ENCODE results near the gene MRPS24. TPM values are rescaled to one million over a fixed set of nuclear protein-coding genes. Genes with fewer than 3 reads are reported as not detected.

The MRPS24 gene
- total RNA-seq, 2 experiments from 2014 or later: 121 to 149 TPM

DNA sequence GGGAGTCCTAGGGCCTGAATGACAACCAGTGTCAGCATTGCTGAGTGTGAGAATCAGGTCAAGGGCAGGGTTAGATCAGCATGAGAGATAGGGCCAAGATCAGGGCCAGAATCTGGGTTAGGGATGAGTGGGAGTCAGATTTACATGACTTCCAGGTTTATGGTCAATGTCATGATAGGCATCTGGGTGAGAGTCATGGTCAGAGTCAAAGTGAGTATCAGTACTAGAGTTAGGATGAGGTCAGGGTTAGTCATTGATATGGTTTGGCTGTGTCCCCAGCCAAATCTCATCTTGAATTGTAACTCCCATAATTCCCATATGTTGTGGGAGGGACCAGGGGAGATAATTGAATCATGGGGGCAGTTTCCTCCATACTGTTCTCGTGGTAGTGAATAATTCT, 12.3 kb downstream of the MRPS24 start:
- ChIA-PET CTCF (no interaction called here), POLR2A (no interaction called here)
- Mint-ChIP-seq H3K36me3 (ENCODE audit: low read depth) (no peaks in the 10 kb centered on the region), H3K9me3 (ENCODE audit: low read depth) (no peaks in the 10 kb centered on the region), H3K4me1 (no peaks in the 10 kb centered on the region), H3K27ac (no peak overlapping the region), H3K4me3 (no peak overlapping the region), H3K27me3 (no peaks in the 10 kb centered on the region)
- intact Hi-C loops (cut with DNase I, micrococcal nuclease): no loop called here
- peak; percentile 77 for ATAC-seq
- no peak for DNase-seq

DNA sequence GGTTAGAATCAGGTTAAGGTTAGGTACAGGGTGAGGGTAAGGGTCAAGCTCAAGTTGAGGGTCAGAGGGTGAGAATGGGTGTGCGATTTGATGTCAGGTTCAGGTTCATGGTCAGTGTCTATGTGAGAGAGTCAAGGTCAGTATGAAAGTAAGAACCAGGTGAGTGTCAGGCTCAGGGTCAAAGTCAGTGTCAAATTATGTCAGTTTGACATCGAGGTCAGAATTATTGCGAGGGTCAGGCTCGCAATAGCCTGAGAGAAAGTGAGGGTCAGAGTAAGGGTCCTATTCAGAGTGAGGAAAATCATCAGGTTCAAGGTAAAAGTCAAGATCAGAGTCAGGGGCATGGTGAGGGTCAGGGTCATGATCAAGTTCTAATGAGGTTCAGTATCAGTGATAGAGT, 13.0 kb downstream of the MRPS24 start:
- H3K4me3 Mint-ChIP-seq: no peak overlapping the region
- H3K27me3 Mint-ChIP-seq: no peaks in the 10 kb centered on the region
- POLR2A ChIA-PET: no interaction called here
- no peak for DNase-seq
- H3K9me3 Mint-ChIP-seq (ENCODE audit: low read depth): no peaks in the 10 kb centered on the region
- no peak overlapping the region for H3K27ac Mint-ChIP-seq
- no peaks in the 10 kb centered on the region for H3K36me3 Mint-ChIP-seq (ENCODE audit: low read depth)
- CTCF ChIA-PET: no interaction called here
- H3K4me1 Mint-ChIP-seq: no peaks in the 10 kb centered on the region
- no peak for ATAC-seq
- intact Hi-C loops (cut with DNase I, micrococcal nuclease): no loop called here

GRCh38 chr7:43855176-43855575, 14.1 kb downstream of the MRPS24 start:
- no peaks in the 10 kb centered on the region for H3K27me3 Mint-ChIP-seq
- H3K27ac Mint-ChIP-seq: no peak overlapping the region
- no peak for ATAC-seq
- ChIA-PET POLR2A (no interaction called here), CTCF (no interaction called here)
- H3K4me3 Mint-ChIP-seq: no peak overlapping the region
- intact Hi-C loops (cut with DNase I, micrococcal nuclease): no loop called here
- H3K4me1 Mint-ChIP-seq: no peaks in the 10 kb centered on the region
- no peaks in the 10 kb centered on the region for H3K36me3 Mint-ChIP-seq (ENCODE audit: low read depth)
- no peak for DNase-seq
- no peaks in the 10 kb centered on the region for H3K9me3 Mint-ChIP-seq (ENCODE audit: low read depth)

DNA sequence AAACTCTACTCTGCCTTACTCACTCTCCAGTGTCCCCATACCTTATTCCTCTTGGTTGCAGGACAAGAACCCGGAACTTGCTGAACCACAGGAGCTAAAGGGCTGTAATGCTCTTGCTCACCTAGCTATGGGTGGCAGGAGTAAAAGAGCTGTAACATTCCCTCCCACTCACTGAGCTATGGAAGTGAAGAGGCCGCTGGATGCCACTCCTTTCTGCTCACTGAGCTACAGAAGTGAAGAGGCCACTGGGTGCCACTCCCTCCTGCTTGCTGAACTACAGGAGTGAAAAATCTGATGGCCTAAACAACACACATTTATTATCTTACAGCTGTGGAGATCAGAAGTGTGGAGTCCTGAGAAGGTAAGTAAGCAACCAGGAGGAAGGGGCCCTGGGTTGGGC, 17.5 kb downstream of the MRPS24 start:
- intact Hi-C loops (cut with DNase I, micrococcal nuclease): no loop called here
- no peaks in the 10 kb centered on the region for H3K9me3 Mint-ChIP-seq (ENCODE audit: low read depth)

DNA sequence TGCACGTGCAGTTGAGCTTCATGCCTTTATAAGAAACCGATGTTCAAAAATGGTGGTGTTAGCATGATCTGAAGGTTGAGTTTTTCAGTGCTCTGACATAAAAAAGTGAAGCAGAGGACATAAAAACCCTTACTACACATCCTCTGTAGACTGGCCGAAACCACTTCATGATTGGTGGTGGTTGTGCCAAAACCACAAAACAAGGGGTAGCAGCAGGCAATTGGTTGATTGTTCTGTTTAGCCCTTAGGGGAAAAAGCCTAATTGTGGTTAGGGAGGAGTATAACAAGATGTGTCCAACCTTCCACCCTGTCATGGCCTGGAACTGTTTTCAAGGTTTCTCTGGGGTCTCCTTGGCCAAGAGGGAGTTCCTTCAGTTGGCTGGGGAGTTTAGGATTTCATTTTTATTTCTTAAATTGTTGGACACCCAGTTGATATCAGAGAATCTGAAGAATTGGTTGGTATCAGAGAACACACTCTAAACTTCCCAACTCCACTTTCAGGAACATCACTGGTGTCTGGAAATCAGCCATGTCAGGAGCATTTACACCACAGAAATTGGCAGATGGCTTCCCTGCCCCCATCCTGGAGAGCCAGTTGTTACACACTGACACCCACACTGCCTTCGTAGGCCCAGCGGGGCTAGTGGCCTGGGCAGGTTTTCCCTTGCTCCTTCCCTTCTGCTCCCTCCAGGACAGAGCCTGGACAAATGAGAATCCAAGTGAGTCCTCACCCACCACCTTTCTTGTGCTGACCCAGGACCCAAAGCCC, 18.8 kb downstream of the MRPS24 start:
- no peak overlapping the region for H3K27ac Mint-ChIP-seq
- H3K27me3 Mint-ChIP-seq: no peaks in the 10 kb centered on the region
- H3K9me3 Mint-ChIP-seq (ENCODE audit: low read depth): no peaks in the 10 kb centered on the region
- H3K4me3 Mint-ChIP-seq: no peak overlapping the region
- intact Hi-C loops (cut with DNase I, micrococcal nuclease): no loop called here
- H3K4me1 Mint-ChIP-seq: no peaks in the 10 kb centered on the region
- ChIA-PET POLR2A (no interaction called here), CTCF (interaction anchor here (1.1 kb wide), 1 partner anchor 127 kb away, joined by 3 read pairs; no protein-coding TSS in a partner anchor)
- ATAC-seq: no peak
- no peaks in the 10 kb centered on the region for H3K36me3 Mint-ChIP-seq (ENCODE audit: low read depth)
- no peak for DNase-seq

More for the DNA sequence above, 17.5 kb downstream of the MRPS24 start:
- Mint-ChIP-seq H3K4me1 (no peaks in the 10 kb centered on the region), H3K36me3 (ENCODE audit: low read depth) (no peaks in the 10 kb centered on the region), H3K4me3 (no peak overlapping the region), H3K27ac (no peak overlapping the region), H3K27me3 (no peaks in the 10 kb centered on the region)
- ChIA-PET CTCF (interaction anchor here (1.1 to 1.2 kb wide), 3 partner anchors 13 to 128 kb away, joined by 3 to 9 read pairs (median 4); no protein-coding TSS in a partner anchor), POLR2A (no interaction called here)
- no peak for DNase-seq
- ATAC-seq: no peak

GRCh38 chr7:43849047-43849446, 20.3 kb downstream of the MRPS24 start:
- intact Hi-C loops (cut with DNase I, micrococcal nuclease): no loop called here
- no peak for ATAC-seq
- no peak overlapping the region for H3K4me3 Mint-ChIP-seq
- no peak for DNase-seq
- ChIA-PET CTCF (interaction anchor here (2.4 kb wide), 1 partner anchor 10 kb away, joined by 19 read pairs; no protein-coding TSS in a partner anchor), POLR2A (no interaction called here)
- no peaks in the 10 kb centered on the region for H3K27me3 Mint-ChIP-seq
- H3K4me1 Mint-ChIP-seq: no peaks in the 10 kb centered on the region
- no peaks in the 10 kb centered on the region for H3K36me3 Mint-ChIP-seq (ENCODE audit: low read depth)
- no peak overlapping the region for H3K27ac Mint-ChIP-seq
- no peaks in the 10 kb centered on the region for H3K9me3 Mint-ChIP-seq (ENCODE audit: low read depth)

GRCh38 chr7:43847496-43847895, 21.8 kb downstream of the MRPS24 start:
- no peak overlapping the region for H3K4me3 Mint-ChIP-seq
- POLR2A ChIA-PET: no interaction called here
- no peaks in the 10 kb centered on the region for H3K36me3 Mint-ChIP-seq (ENCODE audit: low read depth)
- no peaks in the 10 kb centered on the region for H3K9me3 Mint-ChIP-seq (ENCODE audit: low read depth)
- H3K27ac Mint-ChIP-seq: no peak overlapping the region
- no peak for DNase-seq
- H3K4me1 Mint-ChIP-seq: no peaks in the 10 kb centered on the region
- intact Hi-C loops (cut with DNase I, micrococcal nuclease): no loop called here
- ATAC-seq: no peak
- no peaks in the 10 kb centered on the region for H3K27me3 Mint-ChIP-seq
- CTCF ChIA-PET: interaction anchor here (0.5 to 2.4 kb wide), 3 partner anchors 9 to 284 kb away, joined by 3 to 19 read pairs (median 3); no protein-coding TSS in a partner anchor

GRCh38 chr7:43844662-43845061, 24.7 kb downstream of the MRPS24 start:
- ATAC-seq: peak; percentile 53
- H3K4me1 Mint-ChIP-seq: no peaks in the 10 kb centered on the region

DNA sequence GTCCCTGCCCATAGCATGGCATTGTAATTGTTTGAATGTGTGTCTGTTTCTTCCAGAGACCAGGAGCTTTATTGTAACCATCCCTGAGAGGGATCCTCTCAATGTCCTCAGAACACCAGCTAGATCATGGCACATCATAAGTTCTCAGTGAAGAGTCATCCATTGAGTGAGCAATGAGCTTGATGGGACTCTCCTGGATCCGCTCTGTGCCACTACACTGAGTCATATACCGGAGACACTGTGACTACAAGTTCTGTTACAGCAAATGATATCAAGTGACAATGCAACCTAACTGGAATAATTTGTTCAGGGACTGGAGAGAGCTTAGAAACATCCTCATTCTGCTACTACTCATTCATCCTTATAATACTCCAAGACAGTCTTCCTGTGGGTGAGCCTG, 25.1 kb downstream of the MRPS24 start:
- POLR2A ChIA-PET: interaction anchor here (0.6 kb wide), 1 partner anchor 24 kb away, joined by 3 read pairs; no protein-coding TSS in a partner anchor
- no peaks in the 10 kb centered on the region for H3K27me3 Mint-ChIP-seq
- no peak overlapping the region for H3K4me3 Mint-ChIP-seq
- H3K9me3 Mint-ChIP-seq (ENCODE audit: low read depth): no peaks in the 10 kb centered on the region
- ATAC-seq: peak; percentile 93
- DNase-seq: no peak
- intact Hi-C loops (cut with DNase I, micrococcal nuclease): no loop called here
- H3K27ac Mint-ChIP-seq: no peak overlapping the region
- no peaks in the 10 kb centered on the region for H3K4me1 Mint-ChIP-seq
- CTCF ChIA-PET: interaction anchor here (0.8 to 1.4 kb wide), 7 partner anchors 10 to 284 kb away, joined by 3 to 5 read pairs (median 4); partner anchors contain the start of gene STK17A
- H3K36me3 Mint-ChIP-seq (ENCODE audit: low read depth): no peaks in the 10 kb centered on the region

More at GRCh38 chr7:43844662-43845061, 24.7 kb downstream of the MRPS24 start:
- H3K4me3 Mint-ChIP-seq: no peak overlapping the region
- no peak overlapping the region for H3K27ac Mint-ChIP-seq
- no peaks in the 10 kb centered on the region for H3K36me3 Mint-ChIP-seq (ENCODE audit: low read depth)
- POLR2A ChIA-PET: no interaction called here
- DNase-seq: peak; percentile 18
- CTCF ChIA-PET: interaction anchor here (0.8 to 1.4 kb wide), 7 partner anchors 10 to 285 kb away, joined by 3 to 5 read pairs (median 4); partner anchors contain the start of gene STK17A
- no peaks in the 10 kb centered on the region for H3K9me3 Mint-ChIP-seq (ENCODE audit: low read depth)
- intact Hi-C loops (cut with DNase I, micrococcal nuclease): no loop called here
- no peaks in the 10 kb centered on the region for H3K27me3 Mint-ChIP-seq

- CTCF ChIA-PET: interaction anchor here (0.7 to 1.3 kb wide), 4 partner anchors 9 to 903 kb away, joined by 4 to 5 read pairs (median 4); no protein-coding TSS in a partner anchor
- DNase-seq: no peak
- ATAC-seq: no peak
- Mint-ChIP-seq H3K36me3 (ENCODE audit: low read depth) (no peaks in the 10 kb centered on the region), H3K27ac (no peak overlapping the region), H3K4me3 (no peak overlapping the region), H3K9me3 (ENCODE audit: low read depth) (no peaks in the 10 kb centered on the region), H3K4me1 (peaks cover 5% of the 10 kb centered on the region), H3K27me3 (no peaks in the 10 kb centered on the region)
- intact Hi-C loops (cut with DNase I, micrococcal nuclease): no loop called here
- POLR2A ChIA-PET: interaction anchor here (0.6 kb wide), 1 partner anchor 1001 kb away, joined by 3 read pairs; no protein-coding TSS in a partner anchor
Observed at GRCh38 chr7:43843296-43843695, 26.0 kb downstream of the MRPS24 start.

GRCh38 chr7:43838201-43838658, 31.1 kb downstream of the MRPS24 start:
- ATAC-seq (no peak), DNase-seq (no peak)
- Mint-ChIP-seq H3K27me3 (no peaks in the 10 kb centered on the region), H3K4me1 (peaks cover 21% of the 10 kb centered on the region), H3K9me3 (ENCODE audit: low read depth) (peaks cover 1% of the 10 kb centered on the region), H3K27ac (no peak overlapping the region), H3K36me3 (ENCODE audit: low read depth) (peaks cover 8% of the 10 kb centered on the region), H3K4me3 (no peak overlapping the region)
- intact Hi-C loops (cut with DNase I, micrococcal nuclease): loop anchor here (1.0 to 10.0 kb wide), 6 partner anchors 256 to 1896 kb away; partner anchors contain the start of genes MRPL32 (in 1 of the 2) and PSMA2 (in 1 of the 2)
- ChIA-PET POLR2A (no interaction called here), CTCF (interaction anchor here (0.7 to 6.4 kb wide), 36 partner anchors 9 to 404 kb away, joined by 3 to 76 read pairs (median 4); partner anchors contain the start of genes BLVRA, COA1 and STK17A)
